ENCODE results near the gene PAPSS1. TPM values are rescaled to one million over a fixed set of nuclear protein-coding genes. Genes with fewer than 3 reads are reported as not detected.

PAPSS1 gene
- total RNA-seq, 1 experiment from 2014 or later, result 59.0 TPM

- CTCF ChIA-PET, result interaction anchor here (0.8 kb wide), 1 partner anchor 13 kb away, joined by 3 read pairs; no protein-coding TSS in a partner anchor
- Histone ChIP-seq H3K36me3 (ENCODE audit: control insufficient read depth in 1 of 2, insufficient read depth in 2 of 2, low read length in 2 of 2) (no peaks in the 10 kb centered on the region; a peak in 1 of 4 replicates), H3K4me3 (replicated peaks in 1 of 2; ENCODE audit: low read depth in 1 of 2, low read length in 2 of 2) (no peak overlapping the region), H2AFZ (ENCODE audit: low read depth, low read length, poor library complexity, severe bottlenecking) (no peak overlapping the region), H3K9me3 (ENCODE audit: control insufficient read depth in 1 of 2, insufficient read depth in 1 of 2, low read depth in 1 of 2, low read length in 2 of 2) (no peaks in the 10 kb centered on the region), H3K27ac (ENCODE audit: low read depth, low read length) (no peak overlapping the region), H4K20me1 (ENCODE audit: insufficient read depth) (no peaks in the 10 kb centered on the region), H3K27me3 (ENCODE audit: insufficient read depth, low read length) (no peaks in the 10 kb centered on the region), H3K4me1 (ENCODE audit: control insufficient read depth in 1 of 2, insufficient read depth in 2 of 2, low read length in 2 of 2) (peaks cover 8 to 27% of the 10 kb centered on the region in 2 experiments; a peak in 3 of 4 replicates), H3K4me2 (ENCODE audit: low read length) (peak overlapping the region; percentile 77), H3K79me2 (ENCODE audit: insufficient read depth, low read length) (peaks cover 28% of the 10 kb centered on the region), H3K9ac (ENCODE audit: low read length) (no peak overlapping the region), H3K9me2 (ENCODE audit: insufficient read depth) (no peaks in the 10 kb centered on the region)
- BruUV-seq (replicated peaks), result no TSS peak
- ATAC-seq (no peak), DNase-seq (ENCODE audit: low read depth, low spot score) (no peak)
- RAD21 ChIA-PET (ENCODE audit: low non-redundant PET in 1 of 2, low total read pairs in 2 of 2, uncharacterized antibody in 2 of 2, unreplicated experiment in 2 of 2), result no interaction called here
- POLR2A ChIA-PET, result no interaction called here
- TF ChIP-seq, protein P1, sequence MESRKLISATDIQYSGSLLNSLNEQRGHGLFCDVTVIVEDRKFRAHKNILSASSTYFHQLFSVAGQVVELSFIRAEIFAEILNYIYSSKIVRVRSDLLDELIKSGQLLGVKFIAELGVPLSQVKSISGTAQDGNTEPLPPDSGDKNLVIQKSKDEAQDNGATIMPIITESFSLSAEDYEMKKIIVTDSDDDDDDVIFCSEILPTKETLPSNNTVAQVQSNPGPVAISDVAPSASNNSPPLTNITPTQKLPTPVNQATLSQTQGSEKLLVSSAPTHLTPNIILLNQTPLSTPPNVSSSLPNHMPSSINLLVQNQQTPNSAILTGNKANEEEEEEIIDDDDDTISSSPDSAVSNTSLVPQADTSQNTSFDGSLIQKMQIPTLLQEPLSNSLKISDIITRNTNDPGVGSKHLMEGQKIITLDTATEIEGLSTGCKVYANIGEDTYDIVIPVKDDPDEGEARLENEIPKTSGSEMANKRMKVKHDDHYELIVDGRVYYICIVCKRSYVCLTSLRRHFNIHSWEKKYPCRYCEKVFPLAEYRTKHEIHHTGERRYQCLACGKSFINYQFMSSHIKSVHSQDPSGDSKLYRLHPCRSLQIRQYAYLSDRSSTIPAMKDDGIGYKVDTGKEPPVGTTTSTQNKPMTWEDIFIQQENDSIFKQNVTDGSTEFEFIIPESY (IDR thresholded peaks at IDR 0.05; ENCODE audit: extremely low read depth, insufficient replicate concordance, low read length), result no peak
- no peak for TF ChIP-seq SIN3A (IDR thresholded peaks at IDR 0.05; ENCODE audit: low read depth)
- no peak for TF ChIP-seq ZNF274 (IDR thresholded peaks at IDR 0.05; ENCODE audit: low read depth, low read length)
- no peak for TF ChIP-seq FOSL1 (IDR thresholded peaks at IDR 0.05; ENCODE audit: low read depth)
- no peak for TF ChIP-seq EZH2phosphoT487 (IDR thresholded peaks at IDR 0.05; ENCODE audit: borderline replicate concordance)
- no peak for TF ChIP-seq CEBPB (IDR thresholded peaks at IDR 0.05; ENCODE audit: low read depth)
- no peak for TF ChIP-seq SRF (IDR thresholded peaks at IDR 0.05; ENCODE audit: low read depth)
- TF ChIP-seq EGR1 (IDR thresholded peaks at IDR 0.05; ENCODE audit: low read depth), result no peak
- TF ChIP-seq YY1 (IDR thresholded peaks at IDR 0.05; ENCODE audit: extremely low read depth, insufficient replicate concordance, low read depth, low read length), result no peak
- TF ChIP-seq ATF3 (IDR thresholded peaks at IDR 0.05), result no peak
- TF ChIP-seq, protein P2, sequence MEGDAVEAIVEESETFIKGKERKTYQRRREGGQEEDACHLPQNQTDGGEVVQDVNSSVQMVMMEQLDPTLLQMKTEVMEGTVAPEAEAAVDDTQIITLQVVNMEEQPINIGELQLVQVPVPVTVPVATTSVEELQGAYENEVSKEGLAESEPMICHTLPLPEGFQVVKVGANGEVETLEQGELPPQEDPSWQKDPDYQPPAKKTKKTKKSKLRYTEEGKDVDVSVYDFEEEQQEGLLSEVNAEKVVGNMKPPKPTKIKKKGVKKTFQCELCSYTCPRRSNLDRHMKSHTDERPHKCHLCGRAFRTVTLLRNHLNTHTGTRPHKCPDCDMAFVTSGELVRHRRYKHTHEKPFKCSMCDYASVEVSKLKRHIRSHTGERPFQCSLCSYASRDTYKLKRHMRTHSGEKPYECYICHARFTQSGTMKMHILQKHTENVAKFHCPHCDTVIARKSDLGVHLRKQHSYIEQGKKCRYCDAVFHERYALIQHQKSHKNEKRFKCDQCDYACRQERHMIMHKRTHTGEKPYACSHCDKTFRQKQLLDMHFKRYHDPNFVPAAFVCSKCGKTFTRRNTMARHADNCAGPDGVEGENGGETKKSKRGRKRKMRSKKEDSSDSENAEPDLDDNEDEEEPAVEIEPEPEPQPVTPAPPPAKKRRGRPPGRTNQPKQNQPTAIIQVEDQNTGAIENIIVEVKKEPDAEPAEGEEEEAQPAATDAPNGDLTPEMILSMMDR (IDR thresholded peaks at IDR 0.05 in 2 of 3, conservative IDR thresholded peaks at IDR 0.05 in 1 of 3; ENCODE audit: borderline replicate concordance in 1 of 3, insufficient read depth in 1 of 3, low read depth in 2 of 3, low read length in 2 of 3), result no peak
- TF ChIP-seq POLR2AphosphoS5 (IDR thresholded peaks at IDR 0.05; ENCODE audit: low read depth, low read length), result no peak
- no peak for TF ChIP-seq TCF7L2 (IDR thresholded peaks at IDR 0.05; ENCODE audit: borderline replicate concordance, extremely low read depth, insufficient read depth, insufficient read length)
- no peak for TF ChIP-seq POLR2A (IDR thresholded peaks at IDR 0.05; ENCODE audit: borderline replicate concordance, extremely low read depth, insufficient read depth, insufficient read length)
- no peak for TF ChIP-seq RAD21 (IDR thresholded peaks at IDR 0.05; ENCODE audit: low read depth)
- no peak for TF ChIP-seq JUND (IDR thresholded peaks at IDR 0.05)
- TF ChIP-seq ZFX (IDR thresholded peaks at IDR 0.05), result no peak
- TF ChIP-seq EZH2 (IDR thresholded peaks at IDR 0.05), result no peak
- intact Hi-C loops (cut with micrococcal nuclease), result no loop called here
Measured at GRCh38 chr4:107721436-107722100, 1.5 kb upstream of the PAPSS1 start.

Measured in HCT116 (cell line).